ENCODE measurements around the gene FBXO9. TPM values are rescaled to one million over a fixed set of nuclear protein-coding genes. Genes with fewer than 3 reads are reported as not detected.

The FBXO9 gene
- polyA plus RNA-seq, 4 donors: 92.2 to 104 (median 97.6) TPM

GRCh38 chr6:53086302-53086701, 21.1 kb downstream of the FBXO9 start:
- no peak for DNase-seq (ENCODE audit: low read depth in 4 of 4, low spot score in 3 of 4)

GRCh38 chr6:53089948-53090347, 24.7 kb downstream of the FBXO9 start:
- no peak for DNase-seq (ENCODE audit: low read depth in 4 of 4, low spot score in 3 of 4)

GRCh38 chr6:53090576-53090975, 25.4 kb downstream of the FBXO9 start:
- no peak for DNase-seq (ENCODE audit: low read depth in 4 of 4, low spot score in 3 of 4)

- DNase-seq (ENCODE audit: low read depth in 4 of 4, low spot score in 3 of 4): no peak
Measured at GRCh38 chr6:53095270-53095669, 30.1 kb downstream of the FBXO9 start.

GRCh38 chr6:53095716-53096115, 30.5 kb downstream of the FBXO9 start:
- no peak for DNase-seq (ENCODE audit: low read depth in 4 of 4, low spot score in 3 of 4)

GRCh38 chr6:53100561-53100960, 35.4 kb downstream of the FBXO9 start:
- DNase-seq (ENCODE audit: low read depth in 4 of 4, low spot score in 3 of 4): no peak

GRCh38 chr6:53101006-53101405, 35.8 kb downstream of the FBXO9 start:
- no peak for DNase-seq (ENCODE audit: low read depth in 4 of 4, low spot score in 3 of 4)

GRCh38 chr6:53103993-53104675, 38.9 kb downstream of the FBXO9 start:
- DNase-seq (ENCODE audit: low read depth in 4 of 4, low spot score in 3 of 4): no peak

- no peak for DNase-seq (ENCODE audit: low read depth in 4 of 4, low spot score in 3 of 4)
Measured at GRCh38 chr6:53104916-53105315, 39.7 kb downstream of the FBXO9 start.

- DNase-seq (ENCODE audit: low read depth in 4 of 4, low spot score in 3 of 4): no peak
Measured at GRCh38 chr6:53107091-53107490, 41.9 kb downstream of the FBXO9 start.

GRCh38 chr6:53109612-53110011, 44.4 kb downstream of the FBXO9 start:
- DNase-seq (ENCODE audit: low read depth in 4 of 4, low spot score in 3 of 4): no peak

GRCh38 chr6:53111865-53112264, 46.7 kb downstream of the FBXO9 start:
- no peak for DNase-seq (ENCODE audit: low read depth in 4 of 4, low spot score in 3 of 4)

GRCh38 chr6:53112404-53112803, 47.2 kb downstream of the FBXO9 start:
- DNase-seq (ENCODE audit: low read depth in 4 of 4, low spot score in 3 of 4): peak in 1 of 4 donors; percentile 7

- no peak for DNase-seq (ENCODE audit: low read depth in 4 of 4, low spot score in 3 of 4)
Measured at GRCh38 chr6:53112871-53113270, 47.7 kb downstream of the FBXO9 start.

- DNase-seq (ENCODE audit: low read depth in 4 of 4, low spot score in 3 of 4): no peak
Measured at GRCh38 chr6:53113742-53114141, 48.5 kb downstream of the FBXO9 start.

- no peak for DNase-seq (ENCODE audit: low read depth in 4 of 4, low spot score in 3 of 4)
Measured at GRCh38 chr6:53115113-53115512, 49.9 kb downstream of the FBXO9 start.

GRCh38 chr6:53115741-53116140, 50.5 kb downstream of the FBXO9 start:
- DNase-seq (ENCODE audit: low read depth in 4 of 4, low spot score in 3 of 4): no peak

- no peak for DNase-seq (ENCODE audit: low read depth in 4 of 4, low spot score in 3 of 4)
Measured at GRCh38 chr6:53119349-53119748, 54.1 kb downstream of the FBXO9 start.

- no peak for DNase-seq (ENCODE audit: low read depth in 4 of 4, low spot score in 3 of 4)
Measured at GRCh38 chr6:53119772-53120409, 54.7 kb downstream of the FBXO9 start.

GRCh38 chr6:53124131-53124800, 59.1 kb downstream of the FBXO9 start:
- no peak for DNase-seq (ENCODE audit: low read depth in 4 of 4, low spot score in 3 of 4)

GRCh38 chr6:53125276-53125675, 60.1 kb downstream of the FBXO9 start:
- DNase-seq (ENCODE audit: low read depth in 4 of 4, low spot score in 3 of 4): no peak

- DNase-seq (ENCODE audit: low read depth in 4 of 4, low spot score in 3 of 4): peak in 1 of 4 donors; percentile 19
Measured at GRCh38 chr6:53128842-53129241, 63.6 kb downstream of the FBXO9 start.
